C4-2B (cell line): ENCODE data around the gene PGLYRP4.

ENCODE experiments used
- H3K27ac ChIP-seq: fragments of 450-650 bp; 2 replicates; pipeline ENCODE4 v1.5.1; 2017
- CTCF ChIP-seq: fragments of 450-650 bp; conservative IDR thresholded peaks from 2 replicates; pipeline ENCODE4 v1.5.1; 2017; ENCODE audit warnings: mild to moderate bottlenecking
- ZFX ChIP-seq: fragments of 450-650 bp; IDR thresholded peaks from 2 replicates; pipeline ENCODE4 v1.6.1; 2017

The PGLYRP4 gene

GRCh38 chr1:153387785-153388184 lies 39.1 kb upstream of the PGLYRP4 start:
- no peak overlapping the region for H3K27ac ChIP-seq
- TF ChIP-seq CTCF (no peak), ZFX (no peak)

- TF ChIP-seq ZFX (no peak), CTCF (no peak)
- no peak overlapping the region for H3K27ac ChIP-seq
Observed at GRCh38 chr1:153387001-153387400, 38.4 kb upstream of the PGLYRP4 start.

- H3K27ac ChIP-seq, result no peak overlapping the region
- no peak for TF ChIP-seq CTCF
- TF ChIP-seq ZFX, result no peak
Observed at GRCh38 chr1:153386500-153386901, 37.9 kb upstream of the PGLYRP4 start.

- TF ChIP-seq ZFX (no peak), CTCF (no peak)
- H3K27ac ChIP-seq, result no peak overlapping the region
Observed at GRCh38 chr1:153384958-153385580, 36.4 kb upstream of the PGLYRP4 start.

- H3K27ac ChIP-seq, result no peak overlapping the region
- no peak for TF ChIP-seq ZFX
- no peak for TF ChIP-seq CTCF
Observed at GRCh38 chr1:153380711-153381110, 32.1 kb upstream of the PGLYRP4 start.

- H3K27ac ChIP-seq, result no peak overlapping the region
- no peak for TF ChIP-seq CTCF
- no peak for TF ChIP-seq ZFX
Observed at GRCh38 chr1:153379591-153379990, 30.9 kb upstream of the PGLYRP4 start.

GRCh38 chr1:153375511-153375910 lies 26.9 kb upstream of the PGLYRP4 start, which contains the start of gene S100A12:
Gene S100A12 (minus strand): TSS chr1:153375621. CDS start chr1:153374592, 1,029 bp downstream.
- no peak within 1 kb of the TSS for H3K27ac ChIP-seq
- TF ChIP-seq CTCF, result no peak
- TF ChIP-seq ZFX, result no peak
